T-helper 1 cell treated with Interleukin-12 subunit alpha and Interleukin-12 subunit beta and Interleukin-4 antibody, amounts not matched to agents 30 ng/mL and 1 ng/mL, for 36 hours (primary cell): ENCODE data around the gene TMA7B. TPM values are rescaled to one million over a fixed set of nuclear protein-coding genes. Genes with fewer than 3 reads are reported as not detected.

Experiments used
- intact Hi-C: fragments of 100-400 bp; cut with micrococcal nuclease; formaldehyde crosslinking; loops from one replicate; pipeline ENCODE4 v1.15.1; 2024
- total RNA-seq: library from RNA; stranded (reverse); gene quantifications from 2 replicates; pipeline ENCODE4 v1.2.3, GENCODE V29; 2022

Gene TMA7B
- total RNA-seq: 6.1 and 8.2 TPM in 2 replicates

DNA sequence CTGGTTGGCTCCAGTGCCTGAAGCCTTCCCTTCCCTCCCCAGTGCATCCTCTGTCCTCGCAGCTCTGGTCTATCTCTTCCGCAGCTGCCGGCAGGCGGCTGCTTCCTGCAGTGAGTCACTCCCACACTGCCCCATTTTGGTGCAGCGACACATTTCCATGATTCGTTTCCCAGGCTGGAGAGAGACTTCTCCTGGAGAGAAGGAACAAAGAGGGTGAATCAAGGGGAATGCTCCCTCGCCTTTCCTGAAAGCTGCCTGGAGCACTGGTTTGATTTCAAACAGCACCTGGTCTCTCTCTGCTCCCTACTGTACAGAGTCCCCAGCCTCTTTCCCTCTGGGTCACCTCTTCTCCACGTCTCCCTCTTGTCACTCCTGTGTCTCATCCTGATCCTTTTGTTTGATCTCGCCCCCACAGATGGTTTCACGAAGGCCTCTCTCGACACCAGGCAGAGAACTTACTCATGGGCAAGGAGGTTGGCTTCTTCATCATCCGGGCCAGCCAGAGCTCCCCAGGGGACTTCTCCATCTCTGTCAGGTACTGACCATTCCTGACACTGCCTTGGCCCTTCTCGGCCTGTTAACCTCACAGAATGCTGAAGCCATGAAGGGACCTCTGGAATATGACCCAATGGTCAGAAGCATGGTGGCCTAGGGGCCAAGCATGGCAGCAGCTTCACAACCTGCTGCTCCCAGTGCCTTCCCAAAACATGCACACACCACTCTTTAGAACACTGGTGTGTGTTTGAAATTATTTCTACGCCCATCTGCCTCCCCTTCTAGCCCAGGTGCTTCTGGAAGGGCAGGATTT, at the start of gene TMA7B:
Gene TMA7B, plus strand, starts transcription at position 758 of the 808 bp plus-strand sequence. CDS start 3,978 bp downstream, outside the sequence.
- intact Hi-C loops: loop anchor here (2.0 to 5.0 kb wide), 3 partner anchors 27 to 427 kb away; partner anchors contain the start of genes ADSL and RPS19BP1

DNA sequence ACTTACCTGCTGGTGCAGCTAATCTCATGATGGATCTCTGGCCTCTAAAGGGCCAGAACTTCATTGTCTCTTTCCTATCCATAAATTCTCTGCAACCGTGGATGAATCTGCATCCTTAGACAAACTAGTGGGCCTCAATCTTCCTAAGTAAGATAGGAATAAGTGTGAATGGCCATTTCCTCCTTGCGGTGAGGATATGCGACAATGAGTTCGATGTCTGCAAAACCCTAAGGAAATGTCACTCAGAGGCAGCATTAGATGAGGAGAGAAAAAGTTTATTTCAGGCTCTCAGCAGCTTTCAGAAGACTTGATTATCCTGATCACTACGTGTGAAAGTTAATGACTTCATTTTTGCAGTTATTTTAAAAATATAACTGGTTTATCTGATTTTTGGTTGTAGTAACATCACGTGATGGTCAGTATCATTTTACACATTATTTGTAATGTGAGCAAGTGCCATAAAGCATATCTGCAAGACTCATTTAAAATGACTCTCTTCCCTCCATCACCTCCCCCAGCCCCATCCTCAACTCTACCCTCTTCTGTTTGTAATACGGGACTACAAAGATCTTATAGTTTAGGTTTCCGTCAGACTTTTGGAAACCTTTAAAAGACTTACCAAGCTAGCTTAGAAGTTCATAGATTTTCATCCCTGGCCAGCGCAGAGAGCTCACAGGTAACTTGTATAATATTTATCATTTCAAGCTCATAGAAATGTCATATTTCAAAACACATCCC, 49.2 kb upstream of the TMA7B start:
- intact Hi-C loops: loop anchor here (1.0 to 2.0 kb wide), 4 partner anchors 9 to 21 kb away; partner anchors contain the start of gene GRAP2

DNA sequence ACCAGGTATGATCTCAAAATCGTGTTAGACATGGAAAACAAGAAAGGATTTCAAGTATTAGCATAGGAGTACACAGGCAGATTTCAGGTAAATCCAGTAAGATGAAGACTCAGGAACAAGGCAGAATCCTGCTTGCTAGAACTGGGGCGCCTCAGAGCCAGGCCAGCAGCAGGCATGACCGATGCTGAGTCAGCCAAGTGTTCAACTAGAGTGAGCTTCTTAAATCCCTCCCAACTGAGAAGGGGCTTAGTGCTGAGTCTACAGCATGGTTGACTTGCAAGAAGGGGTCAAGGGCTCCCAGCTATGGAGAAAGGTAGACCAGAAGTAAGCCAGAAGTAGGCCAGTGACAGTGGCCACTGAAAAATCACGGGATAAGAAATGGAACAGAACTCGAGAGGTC, 46.9 kb upstream of the TMA7B start:
- intact Hi-C loops: no loop called here

- intact Hi-C loops: no loop called here
Observed at GRCh38 chr22:39913886-39914285, 46.3 kb upstream of the TMA7B start.

DNA sequence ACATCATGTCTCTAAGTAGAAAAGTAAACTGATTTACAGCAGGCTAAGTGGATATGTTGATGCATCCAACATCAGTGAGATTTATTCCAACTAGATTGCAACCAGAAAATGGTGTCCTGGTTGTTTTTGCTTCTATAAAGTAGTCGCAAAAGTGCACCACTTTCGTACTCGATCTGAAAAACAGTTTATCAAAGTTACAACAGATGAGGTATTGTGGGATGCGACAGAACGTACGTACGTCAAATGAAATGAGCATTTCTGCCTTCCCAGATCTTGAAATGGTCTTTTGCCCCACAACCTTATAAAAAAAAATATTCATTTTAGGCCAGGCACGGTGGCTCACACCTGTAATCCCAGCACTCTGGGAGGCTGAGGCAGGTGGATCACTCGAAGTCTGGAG, 45.6 kb upstream of the TMA7B start:
- intact Hi-C loops: no loop called here

GRCh38 chr22:39915295-39915726, 44.9 kb upstream of the TMA7B start:
- intact Hi-C loops: no loop called here

DNA sequence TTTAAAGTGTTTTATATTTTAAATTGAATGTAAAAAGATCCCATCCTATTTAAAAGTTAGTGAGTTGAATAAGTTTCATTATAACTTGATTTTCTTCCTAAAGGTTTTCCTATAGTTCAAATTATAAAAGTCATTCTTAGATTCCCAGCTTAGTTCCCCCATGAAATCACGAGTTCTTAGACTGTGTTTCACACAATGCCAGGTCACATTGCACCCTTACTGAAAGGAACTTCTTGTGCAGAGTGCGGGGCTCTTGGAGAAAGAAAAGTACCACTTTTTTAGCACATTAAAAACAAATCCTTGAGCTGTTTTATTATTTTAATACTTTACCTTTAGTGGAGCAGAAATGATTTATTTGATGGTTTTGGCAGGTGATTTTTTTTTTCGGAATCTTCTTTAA, 43.7 kb upstream of the TMA7B start:
- intact Hi-C loops: no loop called here

GRCh38 chr22:39917197-39917643, 43.0 kb upstream of the TMA7B start:
- intact Hi-C loops: loop anchor here (1.0 kb wide), 2 partner anchors 9 kb away; no protein-coding TSS in a partner anchor

GRCh38 chr22:39917776-39918495, 42.3 kb upstream of the TMA7B start:
- intact Hi-C loops: loop anchor here (1.0 kb wide), 2 partner anchors 8 to 10 kb away; no protein-coding TSS in a partner anchor

DNA sequence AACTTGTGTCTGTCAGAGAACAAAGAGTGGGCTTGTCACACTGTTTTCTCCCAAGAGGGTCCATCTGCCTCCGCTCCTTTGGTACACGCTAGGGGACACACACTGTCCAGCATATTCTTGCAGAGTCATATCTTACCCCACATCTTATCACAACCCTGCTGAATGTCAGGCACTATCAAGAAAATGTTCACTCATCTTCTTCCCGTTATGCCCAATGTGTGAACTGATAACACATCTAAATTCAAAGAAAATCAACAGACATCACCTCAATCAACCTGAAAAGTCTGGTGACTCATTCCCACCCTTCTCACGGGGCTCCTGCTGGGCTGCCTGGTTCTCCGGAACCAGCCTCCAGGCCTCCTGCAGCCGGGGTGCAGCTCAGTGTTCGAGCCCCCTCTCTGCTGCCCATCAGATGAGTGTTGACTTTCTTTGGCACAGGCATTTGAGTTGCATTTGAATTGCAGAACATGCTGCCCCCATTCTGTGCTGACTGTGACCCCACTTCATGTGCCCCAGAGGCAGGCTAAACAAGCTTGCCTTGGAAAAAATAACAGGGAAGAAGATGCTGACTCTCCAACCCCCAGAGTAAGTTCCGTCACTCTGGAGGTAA, 40.0 kb upstream of the TMA7B start:
- intact Hi-C loops: loop anchor here (1.0 kb wide), 1 partner anchor 10 kb away; no protein-coding TSS in a partner anchor

DNA sequence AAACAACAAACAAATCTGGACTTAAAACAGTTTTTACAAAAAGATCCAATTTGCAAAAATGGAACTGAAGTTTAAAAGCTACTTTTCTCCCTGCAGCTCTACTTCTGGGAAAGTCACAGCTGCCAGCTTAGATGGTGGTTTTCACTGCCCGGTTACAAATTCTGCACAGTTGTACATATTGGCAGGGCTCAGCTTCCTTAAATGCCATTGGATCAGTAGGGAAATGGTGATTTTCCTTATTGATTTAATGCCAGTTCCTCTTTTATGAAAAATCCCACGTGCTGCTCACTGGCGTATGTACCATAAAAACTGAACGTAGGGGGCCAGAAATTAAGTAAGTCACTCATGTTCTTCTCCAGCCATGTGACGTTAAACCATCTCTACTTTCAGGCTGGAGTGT, 36.5 kb upstream of the TMA7B start:
- intact Hi-C loops: no loop called here

GRCh38 chr22:39924286-39924685, 35.9 kb upstream of the TMA7B start:
- intact Hi-C loops: no loop called here

DNA sequence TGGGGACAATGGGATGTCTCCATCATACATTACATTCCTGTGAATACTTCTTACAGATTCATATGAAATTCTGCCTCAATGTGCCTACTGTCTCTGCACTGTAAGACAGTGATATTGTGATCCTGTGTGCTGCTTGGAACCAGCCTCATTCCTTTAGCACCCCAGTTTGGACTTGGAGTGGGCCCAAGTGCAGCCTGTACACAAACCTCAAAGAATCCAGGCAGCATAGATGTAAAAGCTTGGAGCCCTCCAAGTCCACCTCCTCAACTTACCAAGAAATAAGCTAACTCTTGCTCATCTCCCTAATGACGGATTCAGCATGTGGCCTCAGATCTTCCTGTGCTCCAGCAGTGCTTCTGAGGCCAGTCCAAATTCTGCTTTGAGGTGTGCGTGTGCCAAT, 34.9 kb upstream of the TMA7B start:
- intact Hi-C loops: no loop called here

DNA sequence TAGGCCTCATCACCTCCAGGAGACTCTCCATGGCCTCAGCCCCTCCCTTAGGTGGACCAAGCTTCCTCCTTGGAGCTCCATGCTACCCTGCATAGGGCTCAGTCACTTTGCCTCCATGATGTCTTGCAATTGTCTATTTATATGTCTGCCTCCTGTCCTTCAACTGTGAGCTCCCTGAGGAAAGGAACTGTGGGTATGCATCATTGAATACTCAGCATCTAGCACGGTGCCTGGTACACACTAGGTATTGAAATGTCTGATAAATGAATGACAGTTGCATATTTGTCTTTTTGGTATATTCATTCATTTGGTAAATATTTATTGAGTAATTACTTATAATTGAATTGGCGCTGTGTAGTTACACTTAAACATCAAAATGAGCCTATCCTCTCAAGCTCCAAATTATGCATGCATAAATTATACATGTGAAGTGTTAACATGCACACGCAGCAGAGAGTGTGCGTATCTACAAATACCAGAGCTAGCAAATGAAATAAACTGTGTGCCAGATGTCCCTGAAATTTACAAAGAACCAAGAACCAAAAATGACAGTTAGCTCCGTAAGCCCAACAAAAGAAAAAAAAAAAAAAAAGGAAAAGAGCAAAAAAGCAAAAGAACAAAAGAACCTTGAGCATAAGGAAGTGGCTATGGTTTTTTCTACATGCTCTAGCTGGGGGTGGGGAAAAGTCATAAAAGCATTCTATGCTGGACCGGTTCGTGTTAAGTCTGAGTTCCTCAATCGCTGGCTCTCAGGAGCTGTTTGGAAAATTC, 34.1 kb upstream of the TMA7B start:
- intact Hi-C loops: loop anchor here (1.0 to 2.0 kb wide), 4 partner anchors 8 to 17 kb away; no protein-coding TSS in a partner anchor

GRCh38 chr22:39926753-39927152, 33.4 kb upstream of the TMA7B start:
- intact Hi-C loops: loop anchor here (1.0 to 2.0 kb wide), 4 partner anchors 8 to 16 kb away; no protein-coding TSS in a partner anchor

GRCh38 chr22:39927544-39927943, 32.7 kb upstream of the TMA7B start:
- intact Hi-C loops: loop anchor here (2.0 kb wide), 2 partner anchors 15 to 17 kb away; no protein-coding TSS in a partner anchor

DNA sequence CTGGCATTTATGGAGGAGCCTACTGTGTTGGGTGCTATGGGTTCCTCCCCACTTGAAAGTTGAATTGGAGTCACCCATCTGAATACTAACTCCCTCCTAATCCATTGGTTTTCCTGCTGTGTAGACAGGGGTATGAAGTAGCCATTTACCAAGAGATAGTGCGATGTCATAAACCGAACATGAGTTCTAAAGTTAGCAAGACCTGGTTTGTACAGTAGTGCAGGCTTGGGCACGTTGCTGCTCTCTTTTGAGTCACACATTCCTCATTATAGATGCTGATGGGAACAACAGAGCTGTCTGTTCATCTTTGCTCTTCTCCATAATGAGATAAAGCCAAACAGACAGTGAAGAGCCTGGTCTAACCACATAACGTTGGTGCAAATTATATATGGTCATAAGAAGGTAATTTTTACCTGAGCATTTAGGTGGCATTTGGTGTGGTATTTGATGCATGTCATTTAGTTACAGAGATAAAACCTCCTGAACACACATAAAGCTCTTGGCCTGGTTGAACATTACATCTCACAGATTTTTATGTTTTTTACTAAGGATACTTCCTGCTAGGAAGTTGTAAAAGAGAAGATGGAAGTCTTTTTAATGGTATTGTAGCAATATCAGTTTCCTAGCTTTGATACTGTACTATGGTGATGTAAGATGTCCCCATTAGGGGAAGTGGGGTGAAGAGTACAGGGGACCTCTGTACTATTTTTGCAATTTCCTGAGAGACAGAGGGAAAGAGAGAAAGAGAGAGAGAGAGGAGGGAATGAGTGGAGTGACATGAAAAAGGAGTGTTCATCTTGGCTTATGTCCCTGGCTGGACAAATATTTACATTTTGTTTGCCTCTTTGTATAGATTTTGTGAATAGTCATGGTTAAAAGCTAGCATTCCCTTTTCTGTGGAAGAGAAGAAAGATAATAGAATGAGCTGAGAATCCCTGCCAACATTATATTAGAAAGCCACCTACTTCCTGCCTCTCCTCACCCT, 31.4 kb upstream of the TMA7B start:
- intact Hi-C loops: no loop called here

GRCh38 chr22:39931251-39931650, 28.9 kb upstream of the TMA7B start:
- intact Hi-C loops: loop anchor here (1.0 to 10.0 kb wide), 3 partner anchors 10 to 329 kb away; no protein-coding TSS in a partner anchor
